Measurements from ENCODE around the gene FAM163A.

Gene FAM163A

GRCh38 chr1:179865377-179865776 is 122.3 kb downstream of the FAM163A start:
- DNase-seq: no peak
